ENCODE results near the gene TNFRSF12A.
"Not testable (repeated sequence)": the region's sequence is repeated elsewhere in the genome, so short reads cannot be mapped to it uniquely, and the experiment has no call there.

The TNFRSF12A gene

GRCh38 chr16:3065742-3066439 is 45.7 kb downstream of the TNFRSF12A start:
- DNase-seq, result no peak

- DNase-seq, result no peak
These were observed 46.2 kb downstream of the TNFRSF12A start for GRCh38 chr16:3066440-3066748.

GRCh38 chr16:3068487-3068886 is 48.3 kb downstream of the TNFRSF12A start:
- DNase-seq, result no peak

- not testable (repeated sequence) for DNase-seq
These were observed 49.0 kb downstream of the TNFRSF12A start for GRCh38 chr16:3069146-3069545.

- DNase-seq, result no peak
These were observed 50.5 kb downstream of the TNFRSF12A start for GRCh38 chr16:3070608-3071111.

GRCh38 chr16:3071655-3072054 is 51.5 kb downstream of the TNFRSF12A start:
- DNase-seq, result no peak

Data from fibroblast of skin of scalp (primary cell).